Measurements from ENCODE around the gene NEU3.

NEU3 gene

GRCh38 chr11:75050516-75050915, 61.8 kb downstream of the NEU3 start:
- no peak for TF ChIP-seq CTCF (IDR thresholded peaks at IDR 0.05)

GRCh38 chr11:75051043-75051442, 62.3 kb downstream of the NEU3 start:
- TF ChIP-seq CTCF (IDR thresholded peaks at IDR 0.05) = no peak
- Histone ChIP-seq H3K4me3 (no peak overlapping the region), H3K27ac (no peak overlapping the region)
- DNase-seq (ENCODE audit: low spot score) = no peak

More at GRCh38 chr11:75050516-75050915, 61.8 kb downstream of the NEU3 start:
- H3K4me3 ChIP-seq = no peak overlapping the region
- no peak overlapping the region for H3K27ac ChIP-seq
- DNase-seq (ENCODE audit: low spot score) = no peak

- Histone ChIP-seq H3K27ac (no peak overlapping the region), H3K4me3 (no peak overlapping the region)
- TF ChIP-seq CTCF (IDR thresholded peaks at IDR 0.05) = no peak
- DNase-seq (ENCODE audit: low spot score) = no peak
These were observed 63.7 kb downstream of the NEU3 start for GRCh38 chr11:75052457-75052856.

- H3K27ac ChIP-seq = no peak overlapping the region
- no peak for TF ChIP-seq CTCF (IDR thresholded peaks at IDR 0.05)
- DNase-seq (ENCODE audit: low spot score) = no peak
- H3K4me3 ChIP-seq = no peak overlapping the region
These were observed 66.8 kb downstream of the NEU3 start for GRCh38 chr11:75055511-75055910.

GRCh38 chr11:75056814-75057213, 68.1 kb downstream of the NEU3 start:
- TF ChIP-seq CTCF (IDR thresholded peaks at IDR 0.05) = no peak
- no peak for DNase-seq (ENCODE audit: low spot score)
- H3K4me3 ChIP-seq = no peak overlapping the region
- no peak overlapping the region for H3K27ac ChIP-seq

GRCh38 chr11:75059299-75059698, 70.6 kb downstream of the NEU3 start:
- no peak for DNase-seq (ENCODE audit: low spot score)
- H3K27ac ChIP-seq = no peak overlapping the region
- H3K4me3 ChIP-seq = no peak overlapping the region
- no peak for TF ChIP-seq CTCF (IDR thresholded peaks at IDR 0.05)

- no peak overlapping the region for H3K27ac ChIP-seq
- DNase-seq (ENCODE audit: low spot score) = no peak
- no peak for TF ChIP-seq CTCF (IDR thresholded peaks at IDR 0.05)
- no peak overlapping the region for H3K4me3 ChIP-seq
These were observed 75.1 kb downstream of the NEU3 start for GRCh38 chr11:75063741-75064314.

All from coronary artery (tissue), 2 donors.